ENCODE data around the gene BCAS3.

Gene BCAS3

DNA sequence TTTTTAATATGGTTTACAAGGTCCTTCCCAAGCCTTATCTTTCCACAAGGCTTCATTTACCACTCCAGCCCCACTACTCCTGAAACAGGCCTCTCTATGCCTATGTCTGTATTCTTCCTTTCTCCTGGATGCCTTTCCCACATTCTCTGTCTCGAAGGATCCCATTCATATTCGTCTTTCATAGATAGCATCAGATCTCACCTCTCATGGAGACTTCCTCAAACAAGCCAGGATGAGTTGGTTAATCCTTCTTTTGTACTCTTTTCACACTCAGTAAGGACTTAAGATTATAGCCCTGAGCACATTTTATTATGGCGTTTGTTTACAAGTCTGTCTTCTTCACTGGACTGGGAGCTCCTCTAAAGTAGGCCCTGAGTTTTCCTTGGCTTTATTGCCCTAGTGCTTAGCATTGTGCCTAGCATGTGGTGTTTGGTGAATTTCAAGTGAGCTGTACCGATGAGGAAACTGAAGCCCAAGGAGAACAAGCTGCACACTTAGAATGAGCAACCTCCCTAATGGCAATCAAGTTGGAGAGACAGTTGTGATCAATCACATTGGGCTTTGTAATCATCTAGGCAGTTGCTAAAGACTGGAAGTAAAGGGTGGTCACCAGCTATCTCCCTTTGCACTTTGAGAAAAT is 764.6 kb downstream of the BCAS3 start:
- DNase-seq, result no peak
